ENCODE results near the gene SUMO1.
"Not testable (repeated sequence)": the region's sequence is repeated elsewhere in the genome, so short reads cannot be mapped to it uniquely, and the experiment has no call there.

SUMO1 gene

GRCh38 chr2:202238234-202239197 lies at the start of gene SUMO1:
Gene SUMO1 (minus strand): TSS chr2:202238597. CDS start chr2:202238451, 146 bp downstream.
- DNase-seq (ENCODE audit: low read depth in 2 of 3, low spot score in 2 of 3) = peak; percentile 72 to 83 (median 79)

- DNase-seq (ENCODE audit: low read depth in 2 of 3, low spot score in 2 of 3) = no peak
Measured at GRCh38 chr2:202286595-202286994, 48.2 kb upstream of the SUMO1 start.

- DNase-seq (ENCODE audit: low read depth in 2 of 3, low spot score in 2 of 3) = no peak
Measured at GRCh38 chr2:202278944-202279343, 40.5 kb upstream of the SUMO1 start.

- no peak for DNase-seq (ENCODE audit: low read depth in 2 of 3, low spot score in 2 of 3)
Measured at GRCh38 chr2:202278036-202278760, 39.8 kb upstream of the SUMO1 start.

GRCh38 chr2:202276078-202276720 lies 37.8 kb upstream of the SUMO1 start:
- not testable (repeated sequence) for DNase-seq (ENCODE audit: low read depth in 2 of 3, low spot score in 2 of 3)

- no peak for DNase-seq (ENCODE audit: low read depth in 2 of 3, low spot score in 2 of 3)
Measured at GRCh38 chr2:202270487-202270886, 32.1 kb upstream of the SUMO1 start.

GRCh38 chr2:202269585-202269984 lies 31.2 kb upstream of the SUMO1 start:
- no peak for DNase-seq (ENCODE audit: low read depth in 2 of 3, low spot score in 2 of 3)

GRCh38 chr2:202267495-202267894 lies 29.1 kb upstream of the SUMO1 start:
- no peak for DNase-seq (ENCODE audit: low read depth in 2 of 3, low spot score in 2 of 3)

GRCh38 chr2:202265467-202266277 lies 27.3 kb upstream of the SUMO1 start, which contains the start of gene NOP58:
Gene NOP58 (plus strand): TSS chr2:202265763. CDS start chr2:202265942, 179 bp downstream.
- DNase-seq (ENCODE audit: low read depth in 2 of 3, low spot score in 2 of 3) = peak; percentile 60 to 77 (median 67)

GRCh38 chr2:202261531-202261930 lies 23.1 kb upstream of the SUMO1 start:
- no peak for DNase-seq (ENCODE audit: low read depth in 2 of 3, low spot score in 2 of 3)

GRCh38 chr2:202251494-202251893 lies 13.1 kb upstream of the SUMO1 start:
- no peak for DNase-seq (ENCODE audit: low read depth in 2 of 3, low spot score in 2 of 3)

- DNase-seq (ENCODE audit: low read depth in 2 of 3, low spot score in 2 of 3) = no peak
Measured at GRCh38 chr2:202249521-202250253, 11.3 kb upstream of the SUMO1 start.

GRCh38 chr2:202247710-202248109 lies 9.3 kb upstream of the SUMO1 start:
- DNase-seq (ENCODE audit: low read depth in 2 of 3, low spot score in 2 of 3) = not testable (repeated sequence)

GRCh38 chr2:202237787-202238233 lies 587 bp downstream of the SUMO1 start:
- DNase-seq (ENCODE audit: low read depth in 2 of 3, low spot score in 2 of 3) = peak in 2 of 3 experiments; percentile 14 to 18

- no peak for DNase-seq (ENCODE audit: low read depth in 2 of 3, low spot score in 2 of 3)
Measured at GRCh38 chr2:202221873-202222272, 16.5 kb downstream of the SUMO1 start.

GRCh38 chr2:202215179-202215578 lies 23.2 kb downstream of the SUMO1 start:
- DNase-seq (ENCODE audit: low read depth in 2 of 3, low spot score in 2 of 3) = no peak

- DNase-seq (ENCODE audit: low read depth in 2 of 3, low spot score in 2 of 3) = no peak
Measured at GRCh38 chr2:202208526-202208925, 29.9 kb downstream of the SUMO1 start.

- no peak for DNase-seq (ENCODE audit: low read depth in 2 of 3, low spot score in 2 of 3)
Measured at GRCh38 chr2:202204855-202205254, 33.5 kb downstream of the SUMO1 start.

- DNase-seq (ENCODE audit: low read depth in 2 of 3, low spot score in 2 of 3) = no peak
Measured at GRCh38 chr2:202203348-202203747, 35.0 kb downstream of the SUMO1 start.

Measured in activated CD8-positive, alpha-beta memory T cell treated with anti-CD3 and anti-CD28 coated beads for 48 hours (primary cell).